ENCODE data around the gene KCNQ2. TPM values are rescaled to one million over a fixed set of nuclear protein-coding genes. Genes with fewer than 3 reads are reported as not detected.

The KCNQ2 gene
- total and polyA plus RNA-seq, 2 experiments from 2014 or later: 68.5 to 92.4 TPM

- Histone ChIP-seq H3F3A (replicated peaks; ENCODE audit: low read depth) (no peaks in the 10 kb centered on the region), H3K4me2 (no peak overlapping the region), H3K9me2 (ENCODE audit: insufficient read depth) (no peaks in the 10 kb centered on the region), H3K36me3 (ENCODE audit: insufficient read depth) (no peaks in the 10 kb centered on the region), H3K27ac (ENCODE audit: low read depth) (no peak overlapping the region), H2AFZ (no peak overlapping the region), H3K4me3 (no peak overlapping the region), H4K20me1 (replicated peaks; ENCODE audit: insufficient read depth) (no peaks in the 10 kb centered on the region), H3K27me3 (ENCODE audit: insufficient read depth) (peaks cover 5% of the 10 kb centered on the region; the same call in 1 of the 2 replicates), H3K4me1 (ENCODE audit: insufficient read depth) (no peaks in the 10 kb centered on the region), H3K79me2 (replicated peaks; ENCODE audit: insufficient read depth) (no peaks in the 10 kb centered on the region)
- no peaks in the 10 kb centered on the region for H3K9me3 Mint-ChIP-seq
- DNase-seq (ENCODE audit: low spot score) (no peak), ATAC-seq (no peak)
- no peak for TF ChIP-seq NANOG (IDR thresholded peaks at IDR 0.05; ENCODE audit: borderline replicate concordance)
- no peak for TF ChIP-seq CTCF (conservative IDR thresholded peaks at IDR 0.05; ENCODE audit: low read depth in 2 of 2)
- TF ChIP-seq ZNF114 (CRISPR knock-in tag; IDR thresholded peaks at IDR 0.05): no peak
- no peak for TF ChIP-seq ZNF462 (CRISPR knock-in tag; IDR thresholded peaks at IDR 0.05)
- TF ChIP-seq EZH2phosphoT487 (IDR thresholded peaks at IDR 0.05; ENCODE audit: unreplicated experiment): no peak
- TF ChIP-seq JUNB (IDR thresholded peaks at IDR 0.05; ENCODE audit: unreplicated experiment): no peak
- no peak for TF ChIP-seq STAT1 (IDR thresholded peaks at IDR 0.05; ENCODE audit: unreplicated experiment)
- TF ChIP-seq POLR2AphosphoS5 (IDR thresholded peaks at IDR 0.05; ENCODE audit: low read depth): no peak
- TF ChIP-seq EZH2 (IDR thresholded peaks at IDR 0.05; ENCODE audit: low read depth, unreplicated experiment): no peak
- no peak for TF ChIP-seq REST (IDR thresholded peaks at IDR 0.05; ENCODE audit: unreplicated experiment)
- no peak for TF ChIP-seq ZNF331 (CRISPR knock-in tag; IDR thresholded peaks at IDR 0.05; ENCODE audit: low read depth)
- no peak for TF ChIP-seq ETS1 (IDR thresholded peaks at IDR 0.05)
- no peak for TF ChIP-seq CREB1 (CRISPR knock-in tag; IDR thresholded peaks at IDR 0.05; ENCODE audit: low read depth)
- peaks cover 18% of the 10 kb centered on the region for H3K4me1 Mint-ChIP-seq
- H3K36me3 Mint-ChIP-seq (ENCODE audit: low read depth): no peaks in the 10 kb centered on the region; the same call in 2 of the 3 replicates
- peaks cover 14% of the 10 kb centered on the region for H3K27me3 Mint-ChIP-seq (ENCODE audit: insufficient read depth, low read depth, poor library complexity)
- no peak overlapping the region for H3K27ac Mint-ChIP-seq
- H3K4me3 Mint-ChIP-seq: no peak overlapping the region
Observed at GRCh38 chr20:63367446-63368055, 104.9 kb downstream of the KCNQ2 start.

Data from GM23338 (cell line).